ENCODE measurements around the gene PDZD2.
"Not testable (repeated sequence)": the region's sequence is repeated elsewhere in the genome, so short reads cannot be mapped to it uniquely, and the experiment has no call there.

PDZD2 gene

DNA sequence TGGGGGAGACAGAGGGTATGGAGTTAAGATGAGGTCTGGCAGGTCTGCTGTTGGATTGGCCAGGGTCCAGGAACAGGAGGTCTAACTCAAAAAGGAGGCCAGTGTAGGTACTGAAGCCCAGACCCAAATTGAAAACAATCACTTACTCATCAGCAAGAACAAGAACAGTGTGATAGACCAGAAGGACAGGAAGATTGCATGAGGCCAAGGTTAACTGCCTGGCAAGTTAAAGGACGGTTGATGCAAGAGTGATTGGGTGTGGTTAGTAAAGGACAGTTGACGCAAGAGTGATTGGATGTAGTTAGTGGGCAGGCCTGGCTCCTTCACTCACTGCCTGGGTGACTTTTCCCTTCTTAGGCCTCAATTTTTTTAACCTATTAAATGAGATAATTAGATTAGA is 132.6 kb downstream of the PDZD2 start:
- no peak for DNase-seq

GRCh38 chr5:31776294-31776693 is 137.4 kb downstream of the PDZD2 start:
- not testable (repeated sequence) for DNase-seq

DNA sequence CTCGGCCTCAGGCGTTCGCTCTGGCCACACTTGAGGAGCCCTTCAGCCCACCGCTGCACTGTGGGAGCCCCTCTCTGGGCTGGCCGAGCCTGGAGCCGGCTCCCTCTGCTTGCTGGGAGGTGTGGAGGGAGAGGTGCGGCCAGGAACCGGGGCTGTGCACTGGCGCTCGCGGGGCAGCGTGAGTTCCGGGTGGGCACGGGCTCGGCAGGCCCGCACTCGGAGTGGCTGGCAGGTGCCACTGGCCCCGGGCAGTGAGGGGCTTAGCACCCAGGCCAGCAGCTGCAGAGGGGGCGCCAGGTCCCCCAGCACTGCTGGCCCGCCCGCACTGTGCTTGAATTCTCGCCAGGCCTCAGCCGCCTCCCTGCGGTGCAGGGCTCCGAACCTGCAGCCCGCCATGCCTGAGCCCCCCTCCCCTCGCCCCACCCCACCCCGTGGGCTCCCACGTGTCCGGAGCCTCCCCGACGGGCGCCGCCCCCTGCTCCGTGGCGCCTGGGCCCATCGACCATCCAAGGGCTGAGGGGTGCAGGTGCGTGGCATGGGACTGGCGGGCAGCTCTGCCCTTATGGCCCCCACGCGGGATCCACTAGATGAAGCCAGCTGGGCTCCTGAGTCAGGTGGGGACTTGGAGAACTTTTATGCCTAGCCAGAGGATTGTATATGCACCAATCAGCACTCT is 138.2 kb downstream of the PDZD2 start:
- DNase-seq = no peak

DNA sequence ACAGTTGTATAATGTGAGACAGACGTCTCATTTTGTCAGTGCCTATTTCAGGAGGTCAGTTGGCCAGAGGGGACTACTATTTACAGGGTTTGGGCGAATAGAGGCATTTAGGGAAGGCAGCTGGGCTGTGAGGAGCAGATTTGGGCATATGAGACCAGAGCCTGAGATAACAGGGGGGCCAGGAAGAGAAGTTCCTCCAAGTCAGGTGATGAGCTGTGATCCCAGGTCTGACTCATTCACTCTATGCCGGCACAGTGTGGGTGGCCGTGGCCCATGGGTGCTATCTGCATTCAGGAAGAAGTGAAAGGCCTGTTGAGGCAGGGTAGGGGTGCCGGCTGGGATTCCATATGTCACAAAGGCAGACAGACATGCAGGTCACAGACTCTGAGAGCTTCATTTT is 142.8 kb downstream of the PDZD2 start:
- DNase-seq = no peak

GRCh38 chr5:31783086-31783645 is 144.2 kb downstream of the PDZD2 start:
- no peak for DNase-seq

- DNase-seq = no peak
Measured at GRCh38 chr5:31783731-31784130, 144.8 kb downstream of the PDZD2 start.

GRCh38 chr5:31786090-31786631 is 147.2 kb downstream of the PDZD2 start:
- no peak for DNase-seq

- no peak for DNase-seq
Measured at GRCh38 chr5:31794009-31794408, 155.1 kb downstream of the PDZD2 start.

- no peak for DNase-seq
Measured at GRCh38 chr5:31798168-31798567, 159.2 kb downstream of the PDZD2 start.

- no peak for DNase-seq
Measured at GRCh38 chr5:31800351-31800750, 161.4 kb downstream of the PDZD2 start.

- no peak for DNase-seq
Measured at GRCh38 chr5:31805785-31806400, 167.0 kb downstream of the PDZD2 start.

GRCh38 chr5:31806561-31806960 is 167.6 kb downstream of the PDZD2 start:
- no peak for DNase-seq

DNA sequence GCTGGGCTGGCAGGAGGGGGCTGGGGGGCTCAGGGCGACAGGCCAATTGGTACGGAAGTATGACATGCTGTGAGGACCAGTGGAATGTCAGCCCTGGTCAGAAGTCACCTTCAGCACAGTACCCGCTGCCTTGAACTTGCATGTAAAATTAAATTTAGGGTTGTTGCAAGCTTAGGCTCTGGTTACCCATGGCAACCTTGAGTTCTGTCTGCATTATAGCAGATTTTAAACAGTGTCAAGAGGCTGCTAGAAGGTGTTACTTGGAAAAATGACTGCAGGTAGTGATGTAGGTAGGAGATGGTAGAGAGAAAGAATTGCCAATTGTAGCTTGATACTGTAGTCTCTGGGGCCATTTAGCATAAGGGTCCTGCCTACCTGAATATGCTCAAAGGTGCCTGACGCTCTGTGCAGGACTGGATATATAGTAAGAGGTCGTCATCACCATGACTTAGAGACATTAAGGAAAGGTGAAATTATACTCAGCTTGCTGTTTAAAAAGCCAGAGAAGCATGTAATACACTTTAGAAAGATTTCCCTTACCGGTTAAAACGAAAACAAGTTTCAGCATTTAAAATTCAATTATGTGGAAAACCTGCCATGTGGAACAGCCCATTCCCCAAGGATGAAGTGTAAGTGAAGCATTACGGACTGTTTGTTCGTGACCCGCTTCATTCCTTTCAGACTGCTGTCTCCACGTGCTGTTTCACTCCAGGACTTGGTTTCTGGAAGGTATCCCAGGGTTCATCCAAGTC is 169.0 kb downstream of the PDZD2 start:
- no peak for DNase-seq

DNA sequence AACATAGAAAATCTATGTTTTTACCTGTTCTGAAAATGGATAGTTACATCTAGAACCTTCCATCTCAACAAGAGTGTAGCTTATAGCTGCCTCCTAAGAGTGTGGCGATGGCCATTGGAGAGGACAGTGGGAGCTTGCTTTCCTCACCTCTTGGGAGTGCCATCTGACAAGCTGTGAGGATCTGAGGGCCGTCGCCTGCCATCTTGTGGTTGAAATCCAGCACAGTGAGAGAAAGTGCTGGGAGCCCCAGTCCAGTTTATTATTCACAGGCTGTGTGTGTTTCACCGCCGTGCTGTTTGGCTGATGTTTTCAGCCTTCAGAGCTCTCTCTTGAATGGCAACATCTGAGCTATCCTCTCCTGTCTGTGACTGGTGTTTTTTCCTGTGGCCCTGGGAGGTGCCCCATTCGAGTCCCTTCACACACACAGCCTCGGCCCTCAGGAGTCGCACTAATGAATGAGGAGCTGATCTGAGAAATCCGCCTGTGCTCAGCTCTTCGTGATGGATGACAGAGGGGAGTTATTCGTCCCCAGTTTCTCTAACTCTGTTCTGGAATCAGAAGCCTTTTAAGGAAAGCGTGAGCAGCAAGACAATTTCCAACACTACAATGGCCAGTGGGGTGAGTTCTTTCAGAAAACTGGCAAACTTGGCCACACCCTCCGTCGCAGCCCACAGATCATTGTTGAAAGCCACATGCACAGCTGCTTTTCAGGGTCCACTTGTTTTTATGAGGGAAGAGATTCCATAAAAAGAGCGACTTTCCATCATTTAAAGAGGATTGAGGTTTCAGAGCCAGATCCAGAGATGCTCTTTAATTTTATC is 170.3 kb downstream of the PDZD2 start:
- DNase-seq = peak; percentile 44

DNA sequence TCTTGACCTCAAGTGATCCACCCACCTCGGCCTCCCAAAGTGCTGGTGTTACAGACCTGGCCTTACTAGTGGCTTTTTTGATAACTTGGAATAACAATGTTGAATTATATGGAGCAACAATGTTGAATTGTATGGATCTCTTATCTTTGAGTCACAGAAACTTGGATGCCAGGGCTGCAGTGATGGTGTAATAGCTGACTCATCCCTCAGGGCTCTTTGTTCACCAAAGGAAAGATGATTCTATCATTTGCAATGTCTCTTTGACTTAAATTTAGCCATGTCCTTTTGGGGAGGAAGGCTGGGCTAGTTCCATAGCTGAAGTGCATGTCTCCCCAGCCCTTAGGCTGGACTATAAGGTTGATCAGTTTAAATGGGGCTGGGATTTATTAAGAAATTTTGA is 172.3 kb downstream of the PDZD2 start:
- DNase-seq = no peak

GRCh38 chr5:31815376-31815775 is 176.4 kb downstream of the PDZD2 start:
- no peak for DNase-seq

- no peak for DNase-seq
Measured at GRCh38 chr5:31819926-31820516, 181.1 kb downstream of the PDZD2 start.

DNA sequence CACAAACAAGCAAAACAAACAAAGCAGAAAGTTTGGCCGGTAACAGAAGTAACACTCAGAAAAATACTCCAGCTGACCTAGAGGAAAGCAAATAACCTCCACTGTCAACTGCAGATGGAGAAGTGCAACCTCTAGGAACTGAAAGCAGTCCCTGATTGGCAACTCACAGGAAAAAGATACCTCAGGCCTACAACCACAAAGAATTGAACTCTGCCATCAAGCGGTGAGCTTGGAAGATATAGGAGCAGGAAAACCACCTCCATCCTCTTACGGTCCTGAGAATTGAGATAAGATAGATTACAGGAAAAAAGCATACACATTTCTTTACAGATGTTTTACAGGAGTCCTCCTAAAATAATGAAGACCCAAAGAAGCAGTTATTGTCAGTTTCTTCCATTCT is 184.5 kb downstream of the PDZD2 start:
- no peak for DNase-seq

- DNase-seq = peak; percentile 31
Measured at GRCh38 chr5:31824869-31825517, 186.1 kb downstream of the PDZD2 start.

DNA sequence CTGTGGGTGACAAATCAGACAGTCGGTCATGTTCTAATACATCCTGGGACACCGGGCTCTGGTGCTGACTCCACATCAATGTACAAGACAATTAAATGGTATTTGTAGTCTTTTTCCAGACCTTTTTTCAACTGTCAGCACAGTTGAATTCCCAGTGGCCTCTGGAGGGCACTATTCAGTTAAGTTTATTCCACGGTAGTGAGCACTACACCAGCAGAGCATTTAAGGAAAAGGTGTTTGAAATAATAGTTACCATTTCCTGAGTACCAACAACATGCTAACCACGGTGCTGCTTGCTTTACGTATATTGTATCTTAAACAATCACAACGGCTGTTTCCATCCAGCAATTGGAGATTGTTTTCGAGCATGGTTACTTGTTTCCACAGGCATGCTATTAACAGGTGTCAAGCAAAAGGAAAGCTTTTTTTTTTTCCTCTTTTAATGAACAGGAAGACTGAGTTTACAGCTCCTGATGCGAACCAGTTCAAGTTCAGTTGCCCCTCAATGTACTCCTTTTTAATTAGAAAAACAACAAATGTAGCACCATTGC is 186.7 kb downstream of the PDZD2 start:
- DNase-seq = peak; percentile 53

DNA sequence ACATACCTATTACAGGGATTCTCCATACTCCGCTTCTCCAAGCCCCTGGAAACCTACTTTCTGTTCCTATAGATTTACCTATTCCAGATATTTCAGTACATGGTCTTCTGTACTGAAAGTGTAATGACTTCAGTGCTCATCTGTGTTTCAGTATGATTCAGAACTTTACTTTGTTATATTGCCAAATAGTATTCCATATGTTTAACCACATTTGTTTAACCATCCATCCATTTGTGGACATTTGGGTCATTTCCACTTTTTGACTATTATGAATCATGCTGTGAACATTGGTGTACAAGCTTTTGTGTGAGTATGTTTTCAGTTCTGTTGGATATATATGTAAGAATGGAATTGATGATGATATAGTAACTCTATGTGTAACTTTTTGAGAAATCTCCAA is 188.9 kb downstream of the PDZD2 start:
- no peak for DNase-seq
